ENCODE results near the gene TDRD3. TPM values are rescaled to one million over a fixed set of nuclear protein-coding genes. Genes with fewer than 3 reads are reported as not detected.

Gene TDRD3
- total RNA-seq, 3 donors from 2014 or later, result 30.6 to 52.1 (median 32.1) TPM

GRCh38 chr13:60620611-60621395 is 223.8 kb downstream of the TDRD3 start:
- no peaks in the 10 kb centered on the region for H3K9me3 ChIP-seq
- intact Hi-C loops (cut with DNase I; ENCODE audit: low total_unique reads), result no loop called here
- H3K36me3 ChIP-seq, result no peaks in the 10 kb centered on the region
- H3K4me1 ChIP-seq, result no peaks in the 10 kb centered on the region
- no peaks in the 10 kb centered on the region for H3K27me3 ChIP-seq
- H3K4me3 ChIP-seq, result no peak overlapping the region
- no peak overlapping the region for H3K27ac ChIP-seq
- TF ChIP-seq POLR2AphosphoS5 (IDR thresholded peaks at IDR 0.05), result no peak
- no peak for TF ChIP-seq CTCF (IDR thresholded peaks at IDR 0.05)
- no peak for TF ChIP-seq POLR2A (IDR thresholded peaks at IDR 0.05)
- no peak for DNase-seq (ENCODE audit: low spot score in 2 of 2)

GRCh38 chr13:60623151-60623550 is 226.1 kb downstream of the TDRD3 start:
- no peaks in the 10 kb centered on the region for H3K36me3 ChIP-seq
- no peak overlapping the region for H3K4me3 ChIP-seq
- intact Hi-C loops (cut with DNase I; ENCODE audit: low total_unique reads), result no loop called here
- DNase-seq (ENCODE audit: low spot score in 2 of 2), result no peak
- no peaks in the 10 kb centered on the region for H3K27me3 ChIP-seq
- no peaks in the 10 kb centered on the region for H3K9me3 ChIP-seq
- TF ChIP-seq CTCF (IDR thresholded peaks at IDR 0.05), result no peak
- no peak for TF ChIP-seq POLR2AphosphoS5 (IDR thresholded peaks at IDR 0.05)
- no peak for TF ChIP-seq POLR2A (IDR thresholded peaks at IDR 0.05)
- no peaks in the 10 kb centered on the region for H3K4me1 ChIP-seq
- no peak overlapping the region for H3K27ac ChIP-seq

Other genes starting within 250 kb of the TDRD3 start
- gene DIAPH3, start 233.3 kb upstream of the TDRD3 start, total RNA-seq, result under 1 TPM; under 0.01 to 0.88 (median 0.64) TPM

Measured in breast epithelium (tissue), 4 donors.